GM21360 (cell line): ENCODE data around the gene KPNA2.

Experiments used
- ATAC-seq: cut with Tn5 transposase; IDR thresholded peaks from one replicate; pipeline ENCODE4 v1.9.1; 2021; ENCODE audit warnings: mild to moderate bottlenecking, moderate library complexity; ENCODE audit not compliant: unreplicated experiment

The KPNA2 gene

DNA sequence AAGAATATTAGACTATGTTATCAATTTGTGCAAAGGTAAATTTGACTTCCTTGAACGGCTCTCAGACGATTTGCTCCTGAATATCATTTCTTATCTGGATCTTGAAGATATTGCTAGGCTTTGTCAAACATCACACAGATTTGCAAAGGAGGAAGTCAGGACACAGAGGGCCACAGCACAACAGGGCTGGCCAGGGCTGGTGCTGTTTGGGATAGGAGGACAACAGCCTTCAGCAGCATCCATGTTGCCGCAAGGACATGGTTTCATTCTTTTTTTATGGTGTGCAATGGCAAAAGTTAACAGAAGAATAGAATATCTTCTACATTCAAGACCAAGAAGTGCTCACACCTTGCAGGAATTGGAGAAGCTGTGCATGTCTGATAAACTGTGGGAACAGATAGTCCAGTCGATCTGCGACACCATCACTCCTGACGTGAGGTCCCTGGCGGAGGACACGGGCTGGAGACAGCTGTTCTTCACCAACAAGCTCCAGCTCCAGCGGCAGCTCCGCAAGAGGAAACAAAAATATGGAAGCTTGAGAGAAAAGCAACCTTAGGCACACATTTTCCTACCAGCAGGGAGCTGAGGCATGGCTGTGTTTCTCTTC lies 59.8 kb downstream of the KPNA2 start:
- ATAC-seq = no peak

DNA sequence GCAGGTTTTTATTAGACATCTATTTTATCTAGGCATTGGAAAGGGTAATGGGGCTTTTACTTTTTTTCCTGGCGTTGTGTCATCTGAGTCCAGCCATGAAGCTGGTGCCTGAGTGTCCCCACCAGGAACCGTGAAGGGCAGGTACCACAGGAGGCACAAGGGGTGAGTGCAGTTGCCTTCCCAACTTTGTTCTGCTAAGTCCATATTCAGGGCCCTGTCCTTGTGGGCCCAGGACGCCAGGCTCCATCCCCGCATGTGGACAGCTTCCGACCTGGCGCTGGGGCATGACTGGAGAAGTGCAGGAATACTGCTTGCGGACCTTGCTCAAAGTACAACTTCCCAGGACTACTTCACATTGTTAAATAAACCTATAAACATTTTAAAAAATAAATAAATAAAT lies 60.6 kb downstream of the KPNA2 start:
- ATAC-seq = no peak
